HepG2 (cell line): ENCODE results near the gene PDE9A. TPM values are rescaled to one million over a fixed set of nuclear protein-coding genes. Genes with fewer than 3 reads are reported as not detected.

ENCODE experiments used
- ATAC-seq: fragments of 200-7000 bp; cut with Tn5 transposase; 3 replicates; pipeline ENCODE4 v1.9.1; 2020; ENCODE audit warnings: mild to moderate bottlenecking, moderate library complexity
- BruUV-seq: library from RNA; stranded (reverse); fragments of 400-500 nt; replicated peaks from 2 replicates; lab custom pipeline; 2021; lab: Mats Ljungman, UMichigan
- CTCF ChIA-PET: fragments of 300-600 bp; formaldehyde crosslinking; extraction: SDS; loops from one replicate; lab custom pipeline; 2021; ENCODE audit warnings: low total read pairs, inconsistent platforms, low intra/inter-chr PET ratio; lab: Yijun Ruan, JAX
- POLR2A ChIA-PET: fragments of 350-600 bp; sonication (Branson Sonifier 250); formaldehyde crosslinking; loops from one replicate; lab custom pipeline; 2020; ENCODE audit warnings: antibody characterized with exemption, inconsistent platforms; lab: Yijun Ruan, JAX
- DNase-seq: peaks from one replicate; pipeline ENCODE4 v3.0.0-alpha.2; 2015; ENCODE audit warnings: low spot score
- FAIRE-seq: peaks from 3 replicates; lab custom pipeline; 2011; peaks lifted over from hg19 to GRCh38; lab: Jason Lieb, UNC
- H2AFZ ChIP-seq: one replicate; pipeline ENCODE4 v1.6.1; 2011; ENCODE audit warnings: low read length, inconsistent platforms
- H3K27ac ChIP-seq: fragments of 300-600 bp; 3 replicates; pipeline ENCODE4 v1.8.0; 2011; ENCODE audit warnings: mixed run types, mild to moderate bottlenecking, mixed read lengths, low read length, inconsistent platforms; ENCODE audit not compliant: insufficient read depth; ENCODE audit errors: extremely low read length
- H3K27me3 ChIP-seq, 2 experiments: fragments of 200-600 bp in 1 of 2; 2 replicates in 1 of 2; 3 replicates in 1 of 2; pipeline versions ENCODE4 v1.6.0 to v1.8.0; 2011; ENCODE audit warnings: low read length in 2 of 2, mild to moderate bottlenecking in 2 of 2, moderate library complexity in 2 of 2, inconsistent platforms in 1 of 2; ENCODE audit not compliant: insufficient read depth in 2 of 2, control insufficient read depth in 1 of 2
- H3K36me3 ChIP-seq, 2 experiments: fragments of 200-600 bp in 1 of 2; replicated peaks in 1 of 2; 2 replicates in 1 of 2; 3 replicates in 1 of 2; pipeline versions ENCODE4 v1.5.1 to v1.8.0; 2011; ENCODE audit warnings: low read length in 2 of 2, inconsistent platforms in 1 of 2; ENCODE audit not compliant: insufficient read depth in 2 of 2, control insufficient read depth in 1 of 2
- H3K4me1 ChIP-seq: 2 replicates; pipeline ENCODE4 v1.5.1; 2012; ENCODE audit warnings: low read length, inconsistent platforms; ENCODE audit not compliant: insufficient read depth
- H3K4me2 ChIP-seq: 2 replicates; pipeline ENCODE4 v1.6.0; 2011; ENCODE audit warnings: low read depth, low read length, inconsistent platforms
- H3K4me3 ChIP-seq, 3 experiments: fragments of 200-600 bp in 1 of 3; sonication (generic), shearing (Covaris generic) in 1 of 3; replicated peaks in 1 of 3; 2 replicates each; pipeline ENCODE4 v1.5.1; 2011 to 2016; ENCODE audit warnings: low read length in 3 of 3, inconsistent platforms in 2 of 3, low read depth in 2 of 3, mild to moderate bottlenecking in 2 of 3, control low read depth in 1 of 3, mixed read lengths in 1 of 3; ENCODE audit not compliant: insufficient read depth in 1 of 3
- H3K79me2 ChIP-seq: one replicate; pipeline ENCODE4 v1.6.1; 2011; ENCODE audit warnings: low read length, inconsistent platforms; ENCODE audit not compliant: insufficient read depth
- H3K9ac ChIP-seq: 2 replicates; pipeline ENCODE4 v1.6.0; 2011; ENCODE audit warnings: mild to moderate bottlenecking, low read depth, low read length, inconsistent platforms; ENCODE audit not compliant: insufficient read depth
- H3K9me3 ChIP-seq: 2 replicates; pipeline ENCODE4 v1.5.1; 2012; ENCODE audit warnings: mild to moderate bottlenecking, low read length
- H4K20me1 ChIP-seq: 2 replicates; pipeline ENCODE4 v1.6.0; 2011; ENCODE audit warnings: inconsistent platforms, mild to moderate bottlenecking, low read length, moderate library complexity; ENCODE audit not compliant: insufficient read depth
- GPN1 ChIP-seq: sonication (generic); formaldehyde crosslinking; IDR thresholded peaks from 2 replicates; pipeline ENCODE4 v1.5.1; 2020; ENCODE audit warnings: missing genetic modification reagents, borderline replicate concordance
- HMG20B ChIP-seq: conservative IDR thresholded peaks from 2 replicates; pipeline ENCODE4 v1.6.1; 2016; ENCODE audit warnings: missing genetic modification reagents, missing compliant biosample characterization
- HMGXB4 ChIP-seq, 2 experiments: sonication (generic) in 1 of 2; formaldehyde crosslinking in 1 of 2; IDR thresholded peaks; 2 replicates each; pipeline versions ENCODE4 v1.4.0 to v1.6.1; 2018 to 2020; ENCODE audit warnings: missing genetic modification reagents in 2 of 2, borderline replicate concordance in 1 of 2, low read depth in 1 of 2, mild to moderate bottlenecking in 1 of 2, missing biosample characterization in 1 of 2
- HNRNPH1 ChIP-seq: fragments of 200-400 bp; formaldehyde crosslinking; optimal IDR thresholded peaks from 2 replicates; pipeline ENCODE3; 2017; ENCODE audit warnings: mild to moderate bottlenecking, low read depth, low read length
- HOXD1 ChIP-seq: sonication (generic); formaldehyde crosslinking; IDR thresholded peaks from 2 replicates; pipeline ENCODE4 v1.5.0; 2020; ENCODE audit warnings: missing genetic modification reagents
- NR2F1 ChIP-seq, 2 experiments: fragments of 450-650 bp in 1 of 2; formaldehyde crosslinking in 1 of 2; IDR thresholded peaks; 2 replicates each; pipeline versions ENCODE4 v1.5.0 to v1.6.1; 2016 to 2020; ENCODE audit warnings: mild to moderate bottlenecking in 1 of 2, missing compliant biosample characterization in 1 of 2, missing genetic modification reagents in 1 of 2, moderate library complexity in 1 of 2
- PAX8 ChIP-seq: sonication (generic); formaldehyde crosslinking; IDR thresholded peaks from 2 replicates; pipeline ENCODE4 v1.8.0; 2022; ENCODE audit warnings: mild to moderate bottlenecking, missing genetic modification reagents, borderline replicate concordance
- SMARCE1 ChIP-seq: fragments of 450-650 bp; IDR thresholded peaks from 2 replicates; pipeline ENCODE4 v1.6.1; 2017; ENCODE audit warnings: borderline replicate concordance
- ZFY ChIP-seq: sonication (generic); formaldehyde crosslinking; IDR thresholded peaks from 2 replicates; pipeline ENCODE4 v1.4.0; 2020; ENCODE audit warnings: missing genetic modification reagents
- ZNF33A ChIP-seq: sonication (generic); formaldehyde crosslinking; IDR thresholded peaks from 2 replicates; pipeline ENCODE4 v1.5.1; 2020; ENCODE audit warnings: missing genetic modification reagents, mild to moderate bottlenecking, moderate library complexity, borderline replicate concordance
- ZNF841 ChIP-seq: sonication (generic); formaldehyde crosslinking; IDR thresholded peaks from 2 replicates; pipeline ENCODE4 v1.8.1; 2023; ENCODE audit warnings: missing genetic modification reagents, borderline replicate concordance
- WGBS: methylation state at CpG from one replicate; pipeline ENCODE4 v1.1.6; 2017; ENCODE audit warnings: low lambda C conversion rate; 5-methylcytosine and 5-hydroxymethylcytosine counted together
- in situ Hi-C: cut with HindIII; loops from 2 replicates; pipeline ENCODE4 v1.10.0; 2017; ENCODE audit warnings: low pct_unique_long_range_greater_than_20kb; ENCODE audit not compliant: extremely low pct_ligation_motif_present
- intact Hi-C: fragments of 100-400 bp; cut with micrococcal nuclease; formaldehyde crosslinking; loops from one replicate; pipeline ENCODE4 v1.10.0; 2022; ENCODE audit not compliant: unreplicated experiment
- polyA plus RNA-seq, 8 experiments: library from polyadenylated mRNA; depleted of rRNA in 3 of 8; stranded (reverse) in 7 of 8; unstranded in 1 of 8; fragments of >200 nt; fragmentation: Illumina TruSeq in 4 of 8; extraction: Trizol in 4 of 8; gene quantifications; 2 replicates each; pipeline versions ENCODE4 v1.2.1 to v1.2.3, GENCODE V29; 2011 to 2016; ENCODE audit warnings: low read depth in 4 of 8, missing spikeins in 1 of 8, mixed read lengths in 1 of 8; ENCODE audit not compliant: insufficient read depth in 1 of 8
- total RNA-seq, 5 experiments: library from RNA; depleted of rRNA; stranded (reverse); fragments of >200 nt; fragmentation: Illumina TruSeq; extraction: Trizol; gene quantifications; 2 replicates each; pipeline ENCODE4 v1.2.3, GENCODE V29; 2016; ENCODE audit warnings: low read depth in 1 of 5
- TF ChIP-seq, protein P1 (sequence below): sonication (generic); formaldehyde crosslinking; IDR thresholded peaks from 2 replicates; pipeline ENCODE4 v1.5.0; 2020; ENCODE audit warnings: mild to moderate bottlenecking, missing genetic modification reagents, moderate library complexity
- TF ChIP-seq, protein P2 (sequence below): sonication (generic); formaldehyde crosslinking; IDR thresholded peaks from 2 replicates; pipeline ENCODE4 v1.4.0; 2020; ENCODE audit warnings: low read depth, mild to moderate bottlenecking, missing genetic modification reagents
- TF ChIP-seq, protein P3 (sequence below): sonication (generic); formaldehyde crosslinking; IDR thresholded peaks from 2 replicates; pipeline ENCODE4 v1.8.0; 2022; ENCODE audit warnings: mild to moderate bottlenecking, missing genetic modification reagents, borderline replicate concordance

The PDE9A gene
- total and polyA plus RNA-seq, 2 of the 13 experiments (the other 11 are each of a cell fraction or from before 2014, with no cell fraction given), result 4.6 to 19.7 TPM

DNA sequence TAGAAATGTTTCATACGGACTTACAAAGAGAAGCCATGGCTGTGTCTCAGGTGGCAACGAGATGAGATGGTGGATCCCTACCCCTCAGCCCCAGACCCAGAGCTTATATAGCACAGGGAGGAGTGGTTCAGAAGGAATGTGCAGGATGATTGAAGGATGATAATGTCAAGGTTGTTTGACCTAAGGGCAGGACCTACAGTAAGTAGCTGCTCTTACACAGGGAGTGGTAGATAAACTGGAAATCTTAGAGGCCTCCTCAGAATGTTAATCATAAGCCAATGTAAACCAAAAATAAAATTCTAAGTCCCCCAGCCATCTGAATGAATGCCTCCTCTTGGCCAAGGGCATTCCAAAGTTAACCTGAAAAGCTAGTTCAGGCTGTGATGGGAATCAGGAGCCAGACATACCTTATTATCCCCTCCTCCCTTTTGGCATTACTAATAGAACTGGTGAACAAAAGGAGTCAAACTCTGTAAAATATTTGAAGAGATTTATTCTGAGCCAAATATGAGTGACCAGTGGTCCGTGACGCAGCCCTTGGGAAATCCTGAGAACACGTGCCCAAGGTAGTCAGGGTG lies 45.8 kb upstream of the PDE9A start (continued):
- TF ChIP-seq NR2F1 (CRISPR knock-in tag; IDR thresholded peaks at IDR 0.05) (no peak), SMARCE1 (no peak), ZFY (CRISPR knock-in tag) (no peak), HOXD1 (no peak), PAX8 (CRISPR knock-in tag) (no peak), HNRNPH1 (no peak)
- TF ChIP-seq, protein P1, sequence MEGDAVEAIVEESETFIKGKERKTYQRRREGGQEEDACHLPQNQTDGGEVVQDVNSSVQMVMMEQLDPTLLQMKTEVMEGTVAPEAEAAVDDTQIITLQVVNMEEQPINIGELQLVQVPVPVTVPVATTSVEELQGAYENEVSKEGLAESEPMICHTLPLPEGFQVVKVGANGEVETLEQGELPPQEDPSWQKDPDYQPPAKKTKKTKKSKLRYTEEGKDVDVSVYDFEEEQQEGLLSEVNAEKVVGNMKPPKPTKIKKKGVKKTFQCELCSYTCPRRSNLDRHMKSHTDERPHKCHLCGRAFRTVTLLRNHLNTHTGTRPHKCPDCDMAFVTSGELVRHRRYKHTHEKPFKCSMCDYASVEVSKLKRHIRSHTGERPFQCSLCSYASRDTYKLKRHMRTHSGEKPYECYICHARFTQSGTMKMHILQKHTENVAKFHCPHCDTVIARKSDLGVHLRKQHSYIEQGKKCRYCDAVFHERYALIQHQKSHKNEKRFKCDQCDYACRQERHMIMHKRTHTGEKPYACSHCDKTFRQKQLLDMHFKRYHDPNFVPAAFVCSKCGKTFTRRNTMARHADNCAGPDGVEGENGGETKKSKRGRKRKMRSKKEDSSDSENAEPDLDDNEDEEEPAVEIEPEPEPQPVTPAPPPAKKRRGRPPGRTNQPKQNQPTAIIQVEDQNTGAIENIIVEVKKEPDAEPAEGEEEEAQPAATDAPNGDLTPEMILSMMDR (CRISPR knock-in tag), result no peak

GRCh38 chr21:42608446-42608845 lies 45.0 kb upstream of the PDE9A start:
- H3K27me3 ChIP-seq, result peaks cover 0 to 11% of the 10 kb centered on the region in 2 experiments; a peak in 3 of 5 replicates
- BruUV-seq, result no TSS peak
- H3K4me1 ChIP-seq, result no peaks in the 10 kb centered on the region
- H3K9me3 ChIP-seq, result no peaks in the 10 kb centered on the region
- WGBS, result 53% methylated on average over 4 of the region's 4 CpGs
- no peak for FAIRE-seq
- H3K4me2 ChIP-seq, result no peak overlapping the region
- H3K36me3 ChIP-seq, result no peaks in the 10 kb centered on the region
- H3K4me3 ChIP-seq, result no peak overlapping the region
- no peak overlapping the region for H3K9ac ChIP-seq
- DNase-seq, result no peak
- POLR2A ChIA-PET, result no interaction called here
- in situ Hi-C loops, result no loop called here
- H3K79me2 ChIP-seq, result no peaks in the 10 kb centered on the region
- CTCF ChIA-PET, result no interaction called here
- no peak overlapping the region for H3K27ac ChIP-seq
- no peak for ATAC-seq
- H4K20me1 ChIP-seq, result no peaks in the 10 kb centered on the region
- intact Hi-C loops, result no loop called here
- H2AFZ ChIP-seq, result no peak overlapping the region
- no peak for TF ChIP-seq GPN1 (CRISPR knock-in tag)
- TF ChIP-seq HMG20B (CRISPR knock-in tag), result no peak
- no peak for TF ChIP-seq ZNF33A (CRISPR knock-in tag)
- TF ChIP-seq HMGXB4 (CRISPR knock-in tag; IDR thresholded peaks at IDR 0.05; ENCODE audit: borderline replicate concordance in 1 of 2, low read depth in 1 of 2), result no peak
- no peak for TF ChIP-seq ZNF841 (CRISPR knock-in tag)
- TF ChIP-seq, protein P2, sequence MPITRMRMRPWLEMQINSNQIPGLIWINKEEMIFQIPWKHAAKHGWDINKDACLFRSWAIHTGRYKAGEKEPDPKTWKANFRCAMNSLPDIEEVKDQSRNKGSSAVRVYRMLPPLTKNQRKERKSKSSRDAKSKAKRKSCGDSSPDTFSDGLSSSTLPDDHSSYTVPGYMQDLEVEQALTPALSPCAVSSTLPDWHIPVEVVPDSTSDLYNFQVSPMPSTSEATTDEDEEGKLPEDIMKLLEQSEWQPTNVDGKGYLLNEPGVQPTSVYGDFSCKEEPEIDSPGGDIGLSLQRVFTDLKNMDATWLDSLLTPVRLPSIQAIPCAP, result no peak
- TF ChIP-seq, protein P3, sequence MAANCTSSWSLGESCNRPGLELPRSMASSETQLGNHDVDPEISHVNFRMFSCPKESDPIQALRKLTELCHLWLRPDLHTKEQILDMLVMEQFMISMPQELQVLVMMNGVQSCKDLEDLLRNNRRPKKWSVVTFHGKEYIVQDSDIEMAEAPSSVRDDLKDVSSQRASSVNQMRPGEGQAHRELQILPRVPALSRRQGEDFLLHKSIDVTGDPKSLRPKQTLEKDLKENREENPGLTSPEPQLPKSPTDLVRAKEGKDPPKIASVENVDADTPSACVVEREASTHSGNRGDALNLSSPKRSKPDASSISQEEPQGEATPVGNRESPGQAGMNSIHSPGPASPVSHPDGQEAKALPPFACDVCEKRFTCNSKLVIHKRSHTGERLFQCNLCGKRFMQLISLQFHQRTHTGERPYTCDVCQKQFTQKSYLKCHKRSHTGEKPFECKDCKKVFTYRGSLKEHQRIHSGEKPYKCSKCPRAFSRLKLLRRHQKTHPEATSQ, result no peak
